Gastroesophageal sphincter (tissue), 4 donors: ENCODE results near the gene ANK2. TPM values are rescaled to one million over a fixed set of nuclear protein-coding genes. Genes with fewer than 3 reads are reported as not detected.
A peak's percentile ranks its signal among the peaks of the same experiment; 100 is the strongest.

Experiments used
- ATAC-seq: fragments of 150-250 bp; one replicate; pipeline ENCODE4 v1.9.1; 2016; ENCODE audit warnings: mild to moderate bottlenecking, moderate library complexity
- H3K27ac ChIP-seq, 4 donors: fragments of 200-600 bp; sonication (generic) in 3 of 4; 1 replicate in 3 of 4; 2 replicates in 1 of 4; pipeline ENCODE4 v1.5.1; 2016 to 2019
- H3K27me3 ChIP-seq: fragments of 200-600 bp; sonication (generic); one replicate; pipeline ENCODE4 v1.5.1; 2019
- H3K36me3 ChIP-seq, 2 donors: fragments of 200-600 bp; sonication (generic); one replicate each; pipeline ENCODE4 v1.5.1; 2019; ENCODE audit warnings: control low read depth in 1 of 2
- H3K4me1 ChIP-seq, 3 donors: fragments of 200-600 bp; sonication (generic); 1 replicate in 2 of 3; 2 replicates in 1 of 3; pipeline ENCODE4 v1.5.1; 2016 to 2019; ENCODE audit warnings: control low read depth in 2 of 3
- H3K4me3 ChIP-seq, 2 donors: fragments of 200-600 bp; sonication (generic); one replicate each; pipeline ENCODE4 v1.5.1; 2019; ENCODE audit warnings: mild to moderate bottlenecking in 1 of 2, moderate library complexity in 1 of 2
- H3K9me3 ChIP-seq, 3 donors: fragments of 200-600 bp; sonication (generic); one replicate each; pipeline ENCODE4 v1.5.1; 2017 to 2019; ENCODE audit warnings: control low read depth in 2 of 3
- EP300 ChIP-seq: sonication (generic); formaldehyde crosslinking; IDR thresholded peaks from one replicate; pipeline ENCODE4 v1.6.1; 2017; ENCODE audit warnings: antibody characterized with exemption, mild to moderate bottlenecking
- POLR2A ChIP-seq, 2 donors: fragments of 450-650 bp; IDR thresholded peaks; one replicate each; pipeline ENCODE4 v1.6.1; 2017; ENCODE audit warnings: antibody characterized with exemption in 2 of 2, mild to moderate bottlenecking in 2 of 2, moderate library complexity in 1 of 2
- POLR2AphosphoS5 ChIP-seq: sonication (generic); formaldehyde crosslinking; IDR thresholded peaks from one replicate; pipeline ENCODE4 v1.6.1; 2017; ENCODE audit warnings: antibody characterized with exemption
- WGBS, 2 donors: methylation state at CpG; one replicate each; pipeline ENCODE4 v1.1.5; 2018; ENCODE audit warnings: low coverage in 1 of 2; 5-methylcytosine and 5-hydroxymethylcytosine counted together
- total RNA-seq, 4 donors: library from RNA; depleted of rRNA; stranded (reverse); fragments of >200 nt; gene quantifications; one replicate each; pipeline ENCODE4 v1.1.0, GENCODE V29; 2016
- TF ChIP-seq, protein P1 (sequence below), 4 experiments: fragments of 200-600 bp in 2 of 4; fragments of 450-650 bp in 2 of 4; sonication (generic) in 1 of 4; IDR thresholded peaks; one replicate each; pipeline ENCODE4 v1.5.1; 2017 to 2019; ENCODE audit warnings: antibody characterized with exemption in 4 of 4, mild to moderate bottlenecking in 2 of 4, moderate library complexity in 2 of 4

The ANK2 gene
- total RNA-seq, 4 donors from 2014 or later: 84.9 to 104 (median 91.5) TPM

DNA sequence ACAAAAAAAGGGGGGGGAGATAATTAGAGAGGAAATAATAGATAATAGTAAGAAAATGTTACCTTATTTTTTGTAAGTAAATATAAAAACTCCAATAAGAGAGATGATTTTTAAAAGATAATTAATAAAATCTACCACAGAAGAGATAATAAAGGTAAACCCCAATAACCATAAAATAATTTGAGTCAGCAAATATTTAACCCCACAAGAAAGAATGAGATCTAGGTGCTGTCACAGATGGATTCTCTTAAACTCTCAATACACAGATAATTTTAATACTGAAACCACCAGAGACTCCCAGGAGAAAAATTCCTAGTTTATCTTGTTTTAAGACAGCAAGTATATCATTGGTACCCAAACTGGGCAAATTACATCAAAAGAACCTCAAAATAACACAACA, 341.4 kb downstream of the ANK2 start:
- TF ChIP-seq, protein P1, sequence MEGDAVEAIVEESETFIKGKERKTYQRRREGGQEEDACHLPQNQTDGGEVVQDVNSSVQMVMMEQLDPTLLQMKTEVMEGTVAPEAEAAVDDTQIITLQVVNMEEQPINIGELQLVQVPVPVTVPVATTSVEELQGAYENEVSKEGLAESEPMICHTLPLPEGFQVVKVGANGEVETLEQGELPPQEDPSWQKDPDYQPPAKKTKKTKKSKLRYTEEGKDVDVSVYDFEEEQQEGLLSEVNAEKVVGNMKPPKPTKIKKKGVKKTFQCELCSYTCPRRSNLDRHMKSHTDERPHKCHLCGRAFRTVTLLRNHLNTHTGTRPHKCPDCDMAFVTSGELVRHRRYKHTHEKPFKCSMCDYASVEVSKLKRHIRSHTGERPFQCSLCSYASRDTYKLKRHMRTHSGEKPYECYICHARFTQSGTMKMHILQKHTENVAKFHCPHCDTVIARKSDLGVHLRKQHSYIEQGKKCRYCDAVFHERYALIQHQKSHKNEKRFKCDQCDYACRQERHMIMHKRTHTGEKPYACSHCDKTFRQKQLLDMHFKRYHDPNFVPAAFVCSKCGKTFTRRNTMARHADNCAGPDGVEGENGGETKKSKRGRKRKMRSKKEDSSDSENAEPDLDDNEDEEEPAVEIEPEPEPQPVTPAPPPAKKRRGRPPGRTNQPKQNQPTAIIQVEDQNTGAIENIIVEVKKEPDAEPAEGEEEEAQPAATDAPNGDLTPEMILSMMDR (IDR thresholded peaks at IDR 0.05): no peak
- no peak for TF ChIP-seq EP300
- no peak for TF ChIP-seq POLR2A (IDR thresholded peaks at IDR 0.05)
- no peak for TF ChIP-seq POLR2AphosphoS5
- H3K27me3 ChIP-seq: no peaks in the 10 kb centered on the region
- peaks cover 0 to 11% (median 0%) of the 10 kb centered on the region in 3 donors for H3K4me1 ChIP-seq
- H3K4me3 ChIP-seq: no peak overlapping the region
- ATAC-seq: no peak
- H3K9me3 ChIP-seq: no peaks in the 10 kb centered on the region
- no peak overlapping the region for H3K27ac ChIP-seq
- no peaks in the 10 kb centered on the region for H3K36me3 ChIP-seq

DNA sequence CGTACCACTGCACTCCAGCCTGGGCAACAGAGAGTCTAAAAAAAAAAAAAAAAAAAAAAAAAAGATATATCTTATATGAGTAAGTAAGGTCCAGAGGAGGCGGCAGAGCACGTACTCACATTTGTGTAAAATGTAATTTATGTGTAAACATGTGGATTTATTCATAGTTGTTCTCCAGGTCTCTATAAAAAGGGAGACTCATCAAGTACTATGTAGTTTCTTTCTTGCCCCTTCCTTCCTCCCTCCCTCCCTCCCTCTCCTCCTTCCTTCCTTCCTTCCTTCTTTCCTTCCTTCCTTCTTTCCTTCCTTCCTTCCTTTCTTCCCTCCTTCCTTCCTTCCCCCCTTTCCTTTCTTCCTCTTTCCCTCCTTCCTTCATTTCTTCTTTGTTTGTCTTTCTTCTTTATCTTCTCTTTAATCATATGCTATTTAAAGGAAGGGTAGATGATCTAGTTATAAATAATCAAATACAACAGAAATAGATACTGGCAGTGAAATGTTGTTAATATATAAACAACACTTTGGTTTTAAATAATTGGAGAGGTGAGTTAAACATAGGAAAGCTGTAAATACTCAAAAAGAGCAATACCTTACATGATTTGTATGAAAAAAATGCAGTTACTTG, 344.8 kb downstream of the ANK2 start:
- ATAC-seq: no peak
- WGBS, 2 donors: 59 to 80% methylated on average over 3 of the region's 3 CpGs
- Histone ChIP-seq H3K4me1 (peaks cover 0 to 27% (median 4%) of the 10 kb centered on the region in 3 donors), H3K27me3 (no peaks in the 10 kb centered on the region), H3K9me3 (no peaks in the 10 kb centered on the region), H3K27ac (no peak overlapping the region), H3K36me3 (no peaks in the 10 kb centered on the region), H3K4me3 (no peak overlapping the region)
- no peak for TF ChIP-seq POLR2A (IDR thresholded peaks at IDR 0.05)
- no peak for TF ChIP-seq EP300
- TF ChIP-seq POLR2AphosphoS5: no peak
- TF ChIP-seq, protein P1 (IDR thresholded peaks at IDR 0.05): no peak

- no peak overlapping the region for H3K4me3 ChIP-seq
- TF ChIP-seq EP300: no peak
- peak; percentile 23 for TF ChIP-seq POLR2AphosphoS5
- TF ChIP-seq POLR2A (IDR thresholded peaks at IDR 0.05): no peak
- TF ChIP-seq, protein P1 (IDR thresholded peaks at IDR 0.05): peak; percentile 79 to 96 (median 90)
- H3K36me3 ChIP-seq: no peaks in the 10 kb centered on the region
- ATAC-seq: peak; percentile 86
- peaks cover 0 to 27% (median 4%) of the 10 kb centered on the region in 3 donors for H3K4me1 ChIP-seq
- no peaks in the 10 kb centered on the region for H3K9me3 ChIP-seq
- H3K27me3 ChIP-seq: no peaks in the 10 kb centered on the region
- peak overlapping the region in 2 of 4 donors; percentile 22 to 43 for H3K27ac ChIP-seq
- 40 to 48% methylated on average over 9 to 11 of the region's 11 CpGs for WGBS, 2 donors
These were observed 345.5 kb downstream of the ANK2 start for GRCh38 chr4:113394730-113395530.

DNA sequence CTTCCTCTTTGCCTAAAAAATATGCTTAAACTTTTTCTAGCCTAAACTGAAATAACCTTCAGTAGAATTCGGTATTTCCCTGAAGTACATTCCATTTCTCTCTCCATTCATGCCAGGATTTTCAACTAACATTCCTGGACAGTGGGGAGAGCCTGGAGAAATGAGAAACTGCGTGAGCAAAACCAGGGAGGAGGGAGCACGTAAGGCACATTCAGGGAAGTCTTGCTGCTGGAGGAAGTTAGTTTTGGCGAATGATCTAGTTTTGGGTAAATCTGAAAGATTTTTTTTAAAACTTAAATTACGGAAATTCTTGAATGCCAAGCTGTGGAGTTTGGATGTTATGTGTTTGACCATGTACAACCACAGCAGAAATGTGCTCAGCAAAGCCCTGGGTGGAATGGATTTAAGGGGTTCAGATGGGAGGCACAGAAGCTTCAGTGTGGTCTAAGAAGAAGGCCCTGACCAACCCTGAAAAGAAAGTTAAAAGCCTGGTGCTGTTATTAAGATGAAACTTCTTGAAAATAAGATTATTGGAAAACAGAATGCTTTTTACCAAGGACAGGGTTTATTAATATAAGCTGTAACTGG, 347.8 kb downstream of the ANK2 start:
- WGBS, 2 donors: 8 to 9% methylated on average over 3 to 4 of the region's 5 CpGs
- H3K9me3 ChIP-seq: no peaks in the 10 kb centered on the region
- TF ChIP-seq, protein P1 (IDR thresholded peaks at IDR 0.05): no peak
- TF ChIP-seq POLR2AphosphoS5: peak; percentile 84
- no peak overlapping the region for H3K4me3 ChIP-seq
- H3K36me3 ChIP-seq: no peaks in the 10 kb centered on the region
- H3K27ac ChIP-seq: peak overlapping the region; percentile 48 to 64 (median 63)
- peak; percentile 74 for ATAC-seq
- no peaks in the 10 kb centered on the region for H3K27me3 ChIP-seq
- H3K4me1 ChIP-seq: peaks cover 0 to 27% (median 4%) of the 10 kb centered on the region in 3 donors
